Stimulated activated CD4-positive, alpha-beta T cell treated with anti-CD3 and anti-CD28 coated beads, Interleukin-4, amount 100 ng/mL, for 48 hours (primary cell): ENCODE data around the gene CDH8.

Experiments
- DNase-seq, 2 donors: peaks; one replicate each; pipeline ENCODE4 v3.0.0-alpha.2; 2020; ENCODE audit warnings: low read depth in 2 of 2

Gene CDH8

GRCh38 chr16:62033065-62033464 lies 3.2 kb downstream of the CDH8 start:
- no peak for DNase-seq

GRCh38 chr16:62029947-62030346 lies 6.3 kb downstream of the CDH8 start:
- DNase-seq = no peak

- DNase-seq = no peak
Observed at GRCh38 chr16:62022688-62023087, 13.6 kb downstream of the CDH8 start.

- DNase-seq = no peak
Observed at GRCh38 chr16:62021161-62021581, 15.1 kb downstream of the CDH8 start.

- DNase-seq = no peak
Observed at GRCh38 chr16:62020681-62021080, 15.6 kb downstream of the CDH8 start.

- DNase-seq = no peak
Observed at GRCh38 chr16:62019851-62020250, 16.4 kb downstream of the CDH8 start.

GRCh38 chr16:62018301-62019060 lies 17.8 kb downstream of the CDH8 start:
- no peak for DNase-seq

GRCh38 chr16:62014319-62014923 lies 21.8 kb downstream of the CDH8 start:
- DNase-seq = no peak

GRCh38 chr16:62010186-62010585 lies 26.1 kb downstream of the CDH8 start:
- DNase-seq = no peak

GRCh38 chr16:61998460-61998859 lies 37.8 kb downstream of the CDH8 start:
- no peak for DNase-seq

- DNase-seq = no peak
Observed at GRCh38 chr16:61993108-61993507, 43.1 kb downstream of the CDH8 start.

- DNase-seq = no peak
Observed at GRCh38 chr16:61987474-61988012, 48.7 kb downstream of the CDH8 start.

GRCh38 chr16:61969077-61969382 lies 67.2 kb downstream of the CDH8 start:
- no peak for DNase-seq

GRCh38 chr16:61968242-61969076 lies 67.8 kb downstream of the CDH8 start:
- DNase-seq = no peak

- no peak for DNase-seq
Observed at GRCh38 chr16:61957075-61957855, 79.0 kb downstream of the CDH8 start.

GRCh38 chr16:61952841-61953240 lies 83.4 kb downstream of the CDH8 start:
- no peak for DNase-seq

- DNase-seq = no peak
Observed at GRCh38 chr16:61948414-61948813, 87.8 kb downstream of the CDH8 start.

GRCh38 chr16:61946019-61946418 lies 90.2 kb downstream of the CDH8 start:
- no peak for DNase-seq

GRCh38 chr16:61945511-61945910 lies 90.7 kb downstream of the CDH8 start:
- no peak for DNase-seq

- DNase-seq = no peak
Observed at GRCh38 chr16:61944004-61944403, 92.2 kb downstream of the CDH8 start.

- no peak for DNase-seq
Observed at GRCh38 chr16:61940611-61941010, 95.6 kb downstream of the CDH8 start.

- DNase-seq = no peak
Observed at GRCh38 chr16:61937646-61938045, 98.6 kb downstream of the CDH8 start.
